Left renal pelvis (tissue), 4 donors: Measurements from ENCODE around the gene NAPSA. TPM values are rescaled to one million over a fixed set of nuclear protein-coding genes. Genes with fewer than 3 reads are reported as not detected.
A peak's percentile ranks its signal among the peaks of the same experiment; 100 is the strongest.

ENCODE experiments used
- DNase-seq, 4 donors: peaks; one replicate each; pipeline ENCODE4 v3.0.0-alpha.2; 2013; ENCODE audit warnings: low read depth in 4 of 4, low spot score in 3 of 4
- polyA plus RNA-seq, 4 donors: library from polyadenylated mRNA; unstranded; fragments of 120-200 nt; gene quantifications; one replicate each; pipeline ENCODE4 v1.2.1, GENCODE V29; 2013; ENCODE audit not compliant: insufficient read length in 4 of 4

The NAPSA gene
- polyA plus RNA-seq, 4 donors, result 1.1 to 10.1 (median 8.0) TPM

GRCh38 chr19:50320051-50320450 is 45.4 kb downstream of the NAPSA start:
- DNase-seq, result no peak

DNA sequence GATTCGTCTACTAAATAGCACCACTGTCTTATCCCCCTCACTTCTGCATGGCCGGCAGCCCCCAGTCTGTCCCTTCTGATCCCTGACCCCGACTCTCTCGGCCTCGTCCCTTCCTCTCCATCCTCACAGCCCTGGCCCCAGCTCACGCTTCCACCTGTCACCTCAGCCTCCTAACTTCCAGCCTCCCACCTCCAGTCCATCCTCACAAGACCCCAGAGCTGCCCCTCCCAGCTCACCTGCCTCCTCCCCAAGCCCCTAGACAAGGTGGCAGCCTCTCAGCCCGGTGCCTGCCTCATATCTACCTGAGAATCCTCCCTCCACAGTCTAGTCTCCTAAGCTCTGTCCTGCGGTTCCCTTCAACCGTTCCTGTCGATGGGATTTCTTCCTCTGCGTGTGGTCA is 46.3 kb downstream of the NAPSA start:
- DNase-seq, result no peak

GRCh38 chr19:50318438-50318837 is 47.0 kb downstream of the NAPSA start:
- DNase-seq, result no peak

DNA sequence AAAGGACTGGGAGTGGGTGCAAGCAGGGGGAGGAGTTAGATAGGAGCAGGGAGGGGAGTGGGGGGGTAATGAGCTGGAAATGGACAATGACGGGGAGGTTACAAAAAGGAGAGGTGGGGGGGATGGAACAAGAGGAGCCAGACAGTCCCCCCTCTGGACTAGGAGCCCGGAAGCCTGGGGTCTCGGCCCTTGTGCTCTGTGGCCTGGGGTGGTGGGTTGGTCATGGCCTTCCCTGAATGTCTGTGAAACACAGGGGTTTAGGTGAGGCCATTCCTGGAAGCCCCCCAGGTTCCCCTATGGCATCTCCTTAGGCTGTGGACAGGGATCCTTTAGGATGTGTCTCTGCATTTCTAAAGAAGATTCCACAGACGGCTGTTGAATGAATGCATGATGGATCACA is 48.3 kb downstream of the NAPSA start:
- DNase-seq, result no peak

DNA sequence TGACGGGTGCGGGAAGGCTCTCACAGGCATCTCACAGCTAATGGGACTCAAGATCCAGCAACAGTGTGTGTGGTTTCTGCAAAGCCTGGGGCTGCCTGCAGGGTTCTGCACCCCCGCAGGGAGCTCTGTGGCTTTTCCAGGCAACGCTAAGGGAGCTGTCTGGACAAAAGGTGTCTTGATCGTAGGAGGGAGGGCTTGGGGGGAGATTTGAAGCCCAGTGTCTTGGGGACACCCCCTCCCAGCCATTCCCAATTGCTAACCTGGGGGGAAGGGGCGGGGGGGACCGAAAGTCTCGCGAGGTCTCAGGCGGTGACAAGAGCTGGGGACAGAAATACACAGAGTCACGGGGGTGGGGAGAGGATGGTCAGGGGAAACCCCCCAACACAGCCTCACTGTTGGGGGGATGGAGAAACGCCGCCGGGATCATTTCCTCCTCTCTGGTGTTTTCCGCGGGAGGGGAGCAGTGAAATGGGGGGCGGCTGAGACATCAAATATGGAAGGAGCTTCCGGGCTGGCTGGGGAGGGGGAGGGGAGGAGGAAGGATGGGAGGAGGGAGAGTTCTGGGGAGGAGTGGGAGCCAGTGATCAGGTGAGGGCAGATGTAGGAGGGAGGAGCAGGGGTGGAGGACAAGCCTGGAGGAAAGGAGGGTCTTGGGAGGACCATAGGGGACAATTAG is 49.5 kb downstream of the NAPSA start:
- no peak for DNase-seq

- DNase-seq, result no peak
Observed at GRCh38 chr19:50314724-50315708, 50.4 kb downstream of the NAPSA start.

DNA sequence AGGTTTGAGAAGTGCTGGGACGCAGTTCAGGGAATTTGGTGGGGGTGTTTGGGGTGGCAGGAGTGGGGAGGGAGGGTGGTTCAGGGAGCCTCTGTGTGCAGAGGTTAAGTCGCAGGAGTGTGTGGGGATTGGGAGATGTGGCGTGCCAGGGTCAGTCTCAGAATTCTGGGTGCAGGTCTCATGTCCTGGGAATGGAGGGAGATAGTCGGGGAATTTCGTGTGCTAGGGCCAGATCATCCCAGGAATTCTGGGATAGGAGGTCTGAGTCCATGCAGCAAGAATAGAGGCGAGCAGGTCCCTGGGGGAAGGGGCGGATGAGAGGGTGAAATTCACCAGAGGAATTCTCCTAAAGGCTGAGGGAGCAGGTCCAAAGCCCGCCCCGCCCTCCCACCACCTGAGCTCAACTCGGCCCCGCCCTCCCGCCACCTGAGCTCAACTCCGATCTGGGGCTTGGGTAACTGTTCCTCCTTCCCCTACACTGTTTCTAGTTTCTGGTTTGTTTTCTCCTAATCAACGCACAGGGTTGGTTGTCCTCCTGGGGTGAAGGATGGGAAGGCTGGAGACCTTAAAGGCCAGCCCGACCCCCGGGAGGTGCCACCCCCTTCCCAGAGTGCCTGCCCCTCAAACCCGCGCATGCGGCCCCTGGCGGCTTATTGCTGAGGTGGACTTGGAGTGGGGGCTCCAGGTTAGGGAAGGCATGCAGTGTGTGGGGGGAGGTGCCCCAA is 51.5 kb downstream of the NAPSA start:
- no peak for DNase-seq

GRCh38 chr19:50312967-50313811 is 52.2 kb downstream of the NAPSA start:
- no peak for DNase-seq

- peak in 1 of 4 donors; percentile 32 for DNase-seq
Observed at GRCh38 chr19:50311723-50312635, 53.5 kb downstream of the NAPSA start.

- DNase-seq, result no peak
Observed at GRCh38 chr19:50310759-50311465, 54.5 kb downstream of the NAPSA start.

DNA sequence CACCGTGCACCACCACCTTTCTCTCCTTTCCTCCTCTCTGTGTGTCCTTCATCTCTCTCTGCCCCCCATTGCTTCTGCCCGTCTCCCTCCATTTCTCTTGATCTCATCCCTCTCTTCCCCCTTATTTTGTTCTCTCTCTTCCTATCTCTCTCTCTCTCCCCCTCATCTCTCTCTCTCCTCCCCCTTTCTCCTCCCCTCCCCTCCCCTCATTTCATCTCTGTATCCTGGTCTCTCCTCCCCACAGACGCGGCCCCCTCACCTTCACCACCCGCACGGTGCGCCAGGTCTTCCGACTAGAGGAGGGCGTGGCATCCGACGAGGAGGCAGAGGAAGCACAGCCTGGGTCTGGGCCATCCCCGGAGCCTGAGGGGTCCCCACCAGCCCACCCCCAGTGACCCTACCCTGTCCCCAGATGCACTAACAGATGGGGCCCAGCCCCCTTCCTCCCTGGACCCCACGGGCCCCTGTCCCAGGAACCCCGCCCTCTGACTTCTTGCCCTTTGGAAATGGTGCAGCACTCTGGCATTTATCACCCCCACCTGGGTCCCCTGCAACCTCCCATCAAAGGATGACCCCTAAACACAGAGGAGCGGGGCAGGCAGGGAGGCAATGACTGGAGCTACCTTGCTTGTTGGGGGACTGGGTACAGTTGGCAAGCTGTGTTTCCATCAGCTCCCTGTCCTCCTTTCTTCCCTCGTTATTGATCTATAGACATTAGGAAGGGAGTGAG is 55.9 kb downstream of the NAPSA start:
- no peak for DNase-seq

- no peak for DNase-seq
Observed at GRCh38 chr19:50308991-50309390, 56.4 kb downstream of the NAPSA start.

Other genes with a start within 250 kb of the NAPSA start
- under 1 TPM in 2 of 4 donors, not detected in 2; 0.27 to 0.34 TPM for gene IZUMO2, start 202.4 kb downstream of the NAPSA start, polyA plus RNA-seq
- 10 to 100 TPM in 3 of 4 donors, under 1 TPM in 1; 0.71 to 27.1 (median 22.2) TPM for gene MYH14, start 162.0 kb downstream of the NAPSA start, polyA plus RNA-seq
- 10 to 100 TPM in 3 of 4 donors, 1 to 10 TPM in 1; 5.3 to 79.5 (median 36.1) TPM for gene KCNC3, start 36.3 kb downstream of the NAPSA start, polyA plus RNA-seq
- 10 to 100 TPM; 23.8 to 44.3 (median 26.3) TPM for gene NR1H2, start 10.8 kb upstream of the NAPSA start, polyA plus RNA-seq
- 10 to 100 TPM; 20.5 to 40.3 (median 24.0) TPM for gene POLD1, start 18.7 kb upstream of the NAPSA start, polyA plus RNA-seq
- 1 to 10 TPM in 1 of 4 donors, under 1 TPM in 3; 0.53 to 1.1 (median 0.79) TPM for gene SPIB, start 53.3 kb upstream of the NAPSA start, polyA plus RNA-seq
- 1 to 10 TPM in 1 of 4 donors, under 1 TPM in 3; 0.43 to 2.7 (median 0.75) TPM for gene MYBPC2, start 67.3 kb upstream of the NAPSA start, polyA plus RNA-seq
- gene EMC10, start 110.9 kb upstream of the NAPSA start, polyA plus RNA-seq, result 100 to 1,000 TPM; 104 to 151 (median 122) TPM
- 10 to 100 TPM in 1 of 4 donors, 1 to 10 TPM in 3; 3.3 to 10.3 (median 6.6) TPM for gene GARIN5A, start 111.2 kb upstream of the NAPSA start, polyA plus RNA-seq
- gene JOSD2, start 145.6 kb upstream of the NAPSA start, polyA plus RNA-seq, result 10 to 100 TPM in 2 of 4 donors, 1 to 10 TPM in 2; 9.2 to 14.1 (median 10.1) TPM
- 10 to 100 TPM in 1 of 4 donors, 1 to 10 TPM in 3; 1.3 to 13.9 (median 6.2) TPM for gene ASPDH, start 148.3 kb upstream of the NAPSA start, polyA plus RNA-seq
- gene LRRC4B, start 202.8 kb upstream of the NAPSA start, polyA plus RNA-seq, result 10 to 100 TPM; 15.7 to 26.8 (median 20.1) TPM